ENCODE measurements around the gene LARGE1.

The LARGE1 gene

DNA sequence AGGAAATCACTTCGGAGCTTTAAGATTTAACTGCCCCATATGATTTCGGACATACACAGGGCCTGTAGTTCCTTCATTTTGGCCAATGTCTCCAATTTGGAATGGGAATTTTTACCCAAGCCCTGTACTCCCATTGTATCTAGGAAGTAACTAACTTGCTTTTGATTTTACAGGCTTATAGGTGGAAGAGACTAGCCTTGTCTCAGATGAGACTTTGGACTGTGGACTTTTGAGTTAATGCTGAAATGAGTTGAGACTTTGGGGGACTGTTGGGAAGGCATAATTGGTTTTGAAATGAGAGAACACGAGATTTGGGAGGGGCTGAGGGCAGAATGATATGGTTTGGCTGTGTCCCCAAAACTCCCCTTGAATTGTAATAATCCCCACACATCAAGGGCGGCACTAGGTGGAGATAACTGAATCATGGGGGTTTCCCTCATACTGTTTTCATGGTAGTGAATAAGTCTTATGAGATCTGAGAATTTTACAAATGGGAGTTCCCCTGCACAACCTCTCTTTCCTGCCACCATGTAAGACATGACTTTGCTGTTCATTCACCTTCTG lies 130.5 kb downstream of the LARGE1 start:
- H3K4me3 ChIP-seq (ENCODE audit: low read depth, low read length), result no peak overlapping the region
- no peak for DNase-seq (ENCODE audit: low read depth)
- no peak for TF ChIP-seq POLR2A (IDR thresholded peaks at IDR 0.05; ENCODE audit: extremely low read depth, insufficient read length)
- TF ChIP-seq, protein P1, sequence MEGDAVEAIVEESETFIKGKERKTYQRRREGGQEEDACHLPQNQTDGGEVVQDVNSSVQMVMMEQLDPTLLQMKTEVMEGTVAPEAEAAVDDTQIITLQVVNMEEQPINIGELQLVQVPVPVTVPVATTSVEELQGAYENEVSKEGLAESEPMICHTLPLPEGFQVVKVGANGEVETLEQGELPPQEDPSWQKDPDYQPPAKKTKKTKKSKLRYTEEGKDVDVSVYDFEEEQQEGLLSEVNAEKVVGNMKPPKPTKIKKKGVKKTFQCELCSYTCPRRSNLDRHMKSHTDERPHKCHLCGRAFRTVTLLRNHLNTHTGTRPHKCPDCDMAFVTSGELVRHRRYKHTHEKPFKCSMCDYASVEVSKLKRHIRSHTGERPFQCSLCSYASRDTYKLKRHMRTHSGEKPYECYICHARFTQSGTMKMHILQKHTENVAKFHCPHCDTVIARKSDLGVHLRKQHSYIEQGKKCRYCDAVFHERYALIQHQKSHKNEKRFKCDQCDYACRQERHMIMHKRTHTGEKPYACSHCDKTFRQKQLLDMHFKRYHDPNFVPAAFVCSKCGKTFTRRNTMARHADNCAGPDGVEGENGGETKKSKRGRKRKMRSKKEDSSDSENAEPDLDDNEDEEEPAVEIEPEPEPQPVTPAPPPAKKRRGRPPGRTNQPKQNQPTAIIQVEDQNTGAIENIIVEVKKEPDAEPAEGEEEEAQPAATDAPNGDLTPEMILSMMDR (IDR thresholded peaks at IDR 0.05; ENCODE audit: low read depth, low read length), result no peak
- TF ChIP-seq MYC (IDR thresholded peaks at IDR 0.05; ENCODE audit: low read depth, low read length), result no peak
- TF ChIP-seq, protein P2, sequence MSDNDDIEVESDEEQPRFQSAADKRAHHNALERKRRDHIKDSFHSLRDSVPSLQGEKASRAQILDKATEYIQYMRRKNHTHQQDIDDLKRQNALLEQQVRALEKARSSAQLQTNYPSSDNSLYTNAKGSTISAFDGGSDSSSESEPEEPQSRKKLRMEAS (IDR thresholded peaks at IDR 0.05; ENCODE audit: low read depth, low read length), result no peak

DNA sequence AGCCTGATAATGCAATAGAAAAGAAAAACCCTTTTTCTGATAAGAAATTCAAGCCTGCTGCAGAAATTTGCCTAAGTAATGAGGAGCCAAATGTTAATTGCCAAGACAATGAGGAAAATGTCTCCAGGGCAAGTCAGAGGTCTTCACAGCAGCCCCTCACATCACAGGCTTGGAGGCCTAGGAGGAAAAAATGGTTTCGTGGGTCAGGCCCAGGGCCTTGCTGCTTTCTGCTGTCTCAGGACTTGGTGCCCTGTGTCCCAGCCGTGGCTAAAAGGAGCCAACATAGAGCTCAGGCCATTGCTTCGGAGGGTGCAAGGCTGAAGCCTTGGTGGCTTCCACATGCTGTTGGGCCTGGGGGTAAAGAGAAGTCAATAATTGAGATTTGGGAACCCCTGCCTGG lies 131.3 kb downstream of the LARGE1 start:
- TF ChIP-seq, protein P2 (IDR thresholded peaks at IDR 0.05; ENCODE audit: low read depth, low read length), result no peak
- TF ChIP-seq POLR2A (IDR thresholded peaks at IDR 0.05; ENCODE audit: extremely low read depth, insufficient read length) (no peak), MYC (IDR thresholded peaks at IDR 0.05; ENCODE audit: low read depth, low read length) (no peak)
- TF ChIP-seq, protein P1 (IDR thresholded peaks at IDR 0.05; ENCODE audit: low read depth, low read length), result no peak
- no peak overlapping the region for H3K4me3 ChIP-seq (ENCODE audit: low read depth, low read length)
- no peak for DNase-seq (ENCODE audit: low read depth)

DNA sequence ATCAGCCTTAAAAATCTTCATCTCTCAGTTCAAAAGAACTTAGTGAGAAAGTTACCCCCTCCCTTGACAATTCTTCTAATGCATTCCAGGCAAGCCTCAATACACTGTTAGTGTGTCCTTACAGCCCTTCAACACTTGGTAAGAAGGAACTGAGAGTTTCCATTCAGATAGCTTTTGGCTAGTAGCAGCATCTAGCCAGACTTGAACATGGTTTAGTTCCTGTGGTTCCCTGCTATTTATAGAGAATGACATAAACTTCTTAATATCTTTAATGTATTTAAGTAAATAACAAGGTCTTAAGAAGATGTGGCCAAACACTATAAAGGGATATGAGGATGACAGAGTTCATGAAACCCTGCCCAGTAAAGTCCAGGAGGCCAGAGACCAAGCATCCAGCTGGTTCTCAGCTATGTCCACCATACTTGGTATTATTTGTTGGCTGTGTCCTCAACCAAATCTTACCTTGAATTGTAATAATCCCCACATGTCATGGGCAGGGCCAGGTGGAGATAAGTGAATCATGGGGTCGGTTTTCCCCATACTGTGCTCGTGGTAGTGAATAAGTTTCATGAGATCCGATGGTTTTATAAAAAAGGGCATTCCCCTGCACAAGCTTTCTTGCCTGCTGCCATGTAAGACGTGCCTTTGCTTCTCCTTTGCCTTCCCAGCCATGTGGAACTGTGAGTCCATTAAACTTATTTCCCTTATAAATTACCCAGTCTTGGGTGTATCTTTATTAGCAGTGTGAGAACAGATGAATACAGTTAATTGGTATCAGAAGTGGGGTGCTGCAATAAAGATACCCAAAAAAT lies 132.4 kb downstream of the LARGE1 start:
- no peak for TF ChIP-seq MYC (IDR thresholded peaks at IDR 0.05; ENCODE audit: low read depth, low read length)
- TF ChIP-seq, protein P1 (IDR thresholded peaks at IDR 0.05; ENCODE audit: low read depth, low read length), result no peak
- TF ChIP-seq POLR2A (IDR thresholded peaks at IDR 0.05; ENCODE audit: extremely low read depth, insufficient read length), result no peak
- TF ChIP-seq, protein P2 (IDR thresholded peaks at IDR 0.05; ENCODE audit: low read depth, low read length), result no peak
- DNase-seq (ENCODE audit: low read depth), result no peak
- no peak overlapping the region for H3K4me3 ChIP-seq (ENCODE audit: low read depth, low read length)

DNA sequence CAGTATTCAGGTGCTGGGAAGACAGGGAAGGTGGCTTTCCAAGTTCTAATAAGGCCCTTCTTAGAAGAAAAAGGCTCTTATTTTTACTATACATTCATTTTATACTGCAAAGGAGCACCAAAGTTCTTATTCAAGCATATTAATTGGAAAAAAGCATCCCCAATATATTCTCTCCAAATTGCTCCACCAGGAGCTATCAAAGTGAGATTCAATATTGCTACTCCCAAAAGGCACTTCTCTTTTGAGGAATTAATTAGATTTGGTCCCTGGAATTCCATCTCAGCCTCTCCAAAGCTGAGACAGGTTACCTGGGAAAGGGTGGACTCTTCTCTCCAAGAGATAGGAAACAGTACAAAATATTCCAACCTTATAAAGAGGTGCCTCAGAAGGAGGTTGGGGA lies 134.1 kb downstream of the LARGE1 start:
- no peak for DNase-seq (ENCODE audit: low read depth)
- no peak overlapping the region for H3K4me3 ChIP-seq (ENCODE audit: low read depth, low read length)
- no peak for TF ChIP-seq MYC (IDR thresholded peaks at IDR 0.05; ENCODE audit: low read depth, low read length)

DNA sequence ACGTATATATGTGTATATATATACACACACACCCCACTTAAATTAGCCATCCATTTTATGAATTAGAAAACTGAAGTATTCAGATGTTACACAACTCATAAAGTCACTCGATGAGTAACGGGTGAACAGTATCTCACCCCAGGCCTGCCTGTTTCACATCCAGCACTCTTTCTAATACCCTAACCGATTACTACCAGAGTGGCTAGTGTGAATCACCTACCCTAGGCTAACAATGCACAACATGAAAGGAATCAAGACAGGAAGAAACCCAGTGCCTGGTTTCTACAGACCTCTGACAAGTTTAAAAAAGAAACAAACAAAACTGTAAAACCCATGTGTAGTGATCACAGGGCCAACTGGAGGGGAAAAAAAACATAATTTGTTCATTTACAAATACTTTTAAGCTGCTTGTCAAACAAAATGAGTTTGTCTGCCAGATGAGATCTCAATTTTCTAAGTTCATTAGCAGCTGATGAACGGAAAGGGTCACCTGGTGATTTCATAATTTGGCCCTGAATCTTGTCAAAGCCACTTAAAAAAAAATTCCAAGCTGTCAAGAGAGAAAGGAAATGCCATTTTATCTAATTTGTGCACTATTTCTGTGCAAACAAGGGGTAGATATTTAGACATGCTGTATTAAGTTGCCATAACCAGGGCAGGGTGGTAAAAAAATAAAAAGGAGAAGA lies 134.8 kb downstream of the LARGE1 start:
- no peak for TF ChIP-seq POLR2A (IDR thresholded peaks at IDR 0.05; ENCODE audit: extremely low read depth, insufficient read length)
- DNase-seq (ENCODE audit: low read depth), result peak; percentile 16
- no peak overlapping the region for H3K4me3 ChIP-seq (ENCODE audit: low read depth, low read length)

DNA sequence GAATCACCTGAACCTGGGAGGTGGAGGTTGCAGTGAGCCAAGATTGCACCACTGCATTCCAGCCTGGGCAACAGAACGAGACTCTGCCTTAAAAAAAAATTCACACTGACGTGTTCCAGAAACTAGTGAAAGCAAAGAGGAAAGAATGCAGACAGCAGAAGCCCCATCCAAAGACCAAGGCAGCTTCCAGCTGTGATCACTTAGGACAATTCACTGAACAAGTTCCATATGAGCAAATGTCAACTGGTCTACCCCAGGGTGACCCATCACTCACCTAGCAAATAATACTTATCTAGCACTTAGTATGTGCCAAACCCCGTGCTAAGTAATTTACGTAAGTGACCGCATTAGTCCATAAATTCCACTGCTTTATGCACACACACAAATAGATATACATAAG lies 138.9 kb downstream of the LARGE1 start:
- TF ChIP-seq POLR2A (IDR thresholded peaks at IDR 0.05; ENCODE audit: extremely low read depth, insufficient read length), result no peak
- TF ChIP-seq, protein P2 (IDR thresholded peaks at IDR 0.05; ENCODE audit: low read depth, low read length), result no peak
- TF ChIP-seq, protein P1 (IDR thresholded peaks at IDR 0.05; ENCODE audit: low read depth, low read length), result no peak
- TF ChIP-seq MYC (IDR thresholded peaks at IDR 0.05; ENCODE audit: low read depth, low read length), result no peak
- no peak overlapping the region for H3K4me3 ChIP-seq (ENCODE audit: low read depth, low read length)
- DNase-seq (ENCODE audit: low read depth), result no peak

Measured in NB4 (cell line).